ENCODE results near the gene MAGI1.

MAGI1 gene

GRCh38 chr3:65564483-65564882 is 474.2 kb downstream of the MAGI1 start:
- no peak for ATAC-seq (replicated peaks)
- H3K27me3 Mint-ChIP-seq, result no peaks in the 10 kb centered on the region
- no peaks in the 10 kb centered on the region for H3K4me1 Mint-ChIP-seq
- no peaks in the 10 kb centered on the region for H3K9me3 Mint-ChIP-seq
- DNase-seq, result no peak
- H3K36me3 Mint-ChIP-seq, result no peaks in the 10 kb centered on the region
- H3K27ac Mint-ChIP-seq, result no peak overlapping the region
- no peak overlapping the region for H3K4me3 Mint-ChIP-seq

- ATAC-seq (replicated peaks) (no peak), DNase-seq (no peak)
- Mint-ChIP-seq H3K27ac (no peak overlapping the region), H3K4me3 (no peak overlapping the region), H3K9me3 (no peaks in the 10 kb centered on the region), H3K36me3 (no peaks in the 10 kb centered on the region), H3K4me1 (no peaks in the 10 kb centered on the region), H3K27me3 (no peaks in the 10 kb centered on the region)
Measured at GRCh38 chr3:65563861-65564260, 474.9 kb downstream of the MAGI1 start.

- no peaks in the 10 kb centered on the region for H3K36me3 Mint-ChIP-seq
- no peak overlapping the region for H3K27ac Mint-ChIP-seq
- DNase-seq (no peak), ATAC-seq (replicated peaks) (no peak)
- H3K27me3 Mint-ChIP-seq, result no peaks in the 10 kb centered on the region
- H3K4me1 Mint-ChIP-seq, result no peaks in the 10 kb centered on the region
- no peaks in the 10 kb centered on the region for H3K9me3 Mint-ChIP-seq
- H3K4me3 Mint-ChIP-seq, result no peak overlapping the region
Measured at GRCh38 chr3:65562447-65562846, 476.3 kb downstream of the MAGI1 start.

DNA sequence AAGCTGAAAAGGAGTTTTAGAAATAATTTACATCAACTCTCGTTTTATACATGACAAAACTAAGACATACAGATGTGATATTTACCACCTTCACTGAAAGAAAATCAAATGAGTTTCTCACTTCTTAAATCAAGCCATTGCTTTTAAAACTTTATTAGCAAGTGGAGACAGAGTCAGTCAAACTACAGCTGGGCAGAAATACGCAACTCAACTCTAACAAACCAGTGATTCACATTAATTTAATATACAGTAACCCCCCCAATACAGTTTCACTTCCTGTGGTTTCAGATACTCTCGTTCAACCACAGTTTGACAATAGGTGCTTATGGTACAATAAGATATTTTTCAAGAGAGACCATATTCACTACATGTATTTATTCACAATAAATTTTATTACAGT is 477.1 kb downstream of the MAGI1 start:
- no peak for ATAC-seq (replicated peaks)
- Mint-ChIP-seq H3K36me3 (no peaks in the 10 kb centered on the region), H3K27ac (no peak overlapping the region), H3K27me3 (no peaks in the 10 kb centered on the region), H3K4me1 (no peaks in the 10 kb centered on the region), H3K4me3 (no peak overlapping the region), H3K9me3 (no peaks in the 10 kb centered on the region)
- DNase-seq, result no peak

DNA sequence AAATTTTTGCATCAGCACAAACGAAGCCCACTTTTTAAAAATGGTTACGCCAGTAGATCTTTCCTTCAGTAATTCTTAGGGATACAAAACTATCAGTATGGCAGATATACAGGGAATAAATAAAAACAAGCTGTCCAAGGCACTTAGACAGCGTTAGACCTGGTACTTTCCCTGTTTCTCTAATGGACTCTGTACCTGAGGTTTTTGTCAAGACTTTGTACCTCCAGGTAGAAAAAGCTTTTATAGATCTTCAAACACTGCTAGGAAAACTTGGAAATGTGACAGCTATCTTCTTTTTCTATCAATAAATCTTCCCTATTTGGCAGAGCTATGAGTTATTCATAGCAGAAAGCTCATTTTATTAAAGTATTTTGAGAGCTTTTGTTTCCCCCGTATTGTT is 477.8 kb downstream of the MAGI1 start:
- no peak for ATAC-seq (replicated peaks)
- Mint-ChIP-seq H3K36me3 (no peaks in the 10 kb centered on the region), H3K4me1 (no peaks in the 10 kb centered on the region), H3K27ac (no peak overlapping the region), H3K4me3 (no peak overlapping the region), H3K9me3 (no peaks in the 10 kb centered on the region), H3K27me3 (no peaks in the 10 kb centered on the region)
- DNase-seq, result no peak

GRCh38 chr3:65560133-65560532 is 478.6 kb downstream of the MAGI1 start:
- H3K27me3 Mint-ChIP-seq, result no peaks in the 10 kb centered on the region
- H3K36me3 Mint-ChIP-seq, result no peaks in the 10 kb centered on the region
- no peak overlapping the region for H3K27ac Mint-ChIP-seq
- H3K4me1 Mint-ChIP-seq, result no peaks in the 10 kb centered on the region
- H3K9me3 Mint-ChIP-seq, result peaks cover 0 to 2% of the 10 kb centered on the region in 2 donors
- DNase-seq (no peak), ATAC-seq (replicated peaks) (no peak)
- H3K4me3 Mint-ChIP-seq, result no peak overlapping the region

DNA sequence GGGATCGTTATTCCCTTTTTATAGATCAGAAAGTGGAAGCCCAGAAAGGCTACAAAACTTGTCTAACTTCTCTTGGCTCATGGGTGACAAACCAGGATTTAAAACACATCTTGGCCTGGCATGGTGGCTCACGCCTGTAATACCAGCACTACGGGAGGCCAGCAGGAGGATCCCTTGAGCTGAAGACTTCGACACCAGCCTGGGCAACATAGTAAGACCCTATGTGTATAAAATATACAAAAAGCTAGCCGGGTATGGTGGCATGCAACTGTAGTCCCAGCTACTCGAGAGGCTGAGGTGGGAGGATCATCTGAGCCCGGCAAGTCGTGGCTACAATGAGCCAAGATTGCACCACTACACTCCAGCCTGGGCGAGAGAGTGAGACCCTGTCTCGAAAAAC is 479.1 kb downstream of the MAGI1 start:
- Mint-ChIP-seq H3K36me3 (no peaks in the 10 kb centered on the region), H3K4me1 (no peaks in the 10 kb centered on the region), H3K4me3 (no peak overlapping the region), H3K27me3 (no peaks in the 10 kb centered on the region), H3K9me3 (peaks cover 0 to 2% of the 10 kb centered on the region in 2 donors), H3K27ac (no peak overlapping the region)
- ATAC-seq (replicated peaks) (no peak), DNase-seq (no peak)

GRCh38 chr3:65558826-65559225 is 479.9 kb downstream of the MAGI1 start:
- H3K36me3 Mint-ChIP-seq, result no peaks in the 10 kb centered on the region
- no peaks in the 10 kb centered on the region for H3K27me3 Mint-ChIP-seq
- ATAC-seq (replicated peaks) (no peak), DNase-seq (no peak)
- H3K9me3 Mint-ChIP-seq, result peaks cover 0 to 2% of the 10 kb centered on the region in 2 donors
- H3K4me1 Mint-ChIP-seq, result no peaks in the 10 kb centered on the region
- H3K4me3 Mint-ChIP-seq, result no peak overlapping the region
- no peak overlapping the region for H3K27ac Mint-ChIP-seq

DNA sequence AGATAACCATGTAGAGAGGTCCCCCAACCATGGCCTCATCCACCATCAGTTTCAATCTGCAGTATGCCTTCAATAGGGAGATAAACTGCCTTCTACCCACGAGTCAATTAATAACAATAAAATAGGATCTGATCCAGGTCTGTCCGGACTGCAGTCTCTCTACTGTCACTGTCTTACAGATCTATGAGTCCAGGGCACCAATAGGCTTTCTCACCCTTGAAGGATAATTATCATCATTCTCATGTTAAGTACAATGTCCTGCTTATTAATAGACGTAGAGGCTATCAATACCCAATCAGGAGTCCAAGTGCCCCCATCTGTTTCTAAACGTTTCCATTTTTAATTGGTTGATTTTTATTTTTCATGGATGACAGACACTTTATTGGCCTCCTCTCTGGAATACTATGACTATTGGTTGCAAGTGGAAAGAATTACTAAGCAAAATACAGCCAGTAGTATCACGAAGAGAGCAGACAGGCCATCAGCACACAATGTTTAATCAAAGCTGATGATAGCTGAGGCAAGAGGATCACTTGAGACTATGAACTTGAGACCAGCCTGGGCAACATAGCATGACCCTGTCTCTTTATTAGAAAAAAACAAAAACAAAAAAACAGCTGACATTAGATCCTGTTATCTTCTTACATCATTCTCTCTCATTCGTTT is 480.7 kb downstream of the MAGI1 start:
- H3K27ac Mint-ChIP-seq, result no peak overlapping the region
- H3K9me3 Mint-ChIP-seq, result peaks cover 0 to 2% of the 10 kb centered on the region in 2 donors

DNA sequence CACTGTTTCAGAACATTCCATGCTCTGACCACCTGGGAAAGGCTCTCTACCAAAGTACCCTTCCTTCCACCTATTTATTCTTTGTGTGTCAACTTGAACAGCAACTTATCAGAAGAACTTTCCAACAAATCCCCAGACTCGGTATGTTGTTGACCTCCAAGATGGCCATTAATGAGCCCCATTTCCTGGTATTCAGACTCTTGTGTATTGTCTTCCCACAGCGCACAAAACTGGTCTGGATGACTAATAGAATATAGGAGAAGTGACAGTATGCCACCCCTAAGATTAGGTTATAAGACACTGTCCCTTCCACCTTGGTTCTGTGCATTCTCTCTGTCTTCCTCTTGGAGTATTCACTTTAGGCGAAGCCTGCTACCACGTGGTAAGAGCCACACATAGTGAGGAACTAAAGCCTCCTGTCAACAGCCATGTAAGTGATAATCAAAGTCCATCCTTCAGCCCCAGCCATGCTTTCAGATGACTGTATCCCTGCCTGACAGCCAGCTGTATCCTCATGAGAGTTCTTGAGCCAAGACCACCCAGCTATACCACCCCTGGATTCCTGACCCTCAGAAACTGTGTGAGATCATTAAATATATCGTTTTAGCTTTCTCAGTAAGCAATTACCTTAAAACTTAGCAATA is 481.7 kb downstream of the MAGI1 start:
- H3K4me3 Mint-ChIP-seq, result no peak overlapping the region
- H3K4me1 Mint-ChIP-seq, result no peaks in the 10 kb centered on the region
- no peak overlapping the region for H3K27ac Mint-ChIP-seq
- DNase-seq, result no peak
- H3K36me3 Mint-ChIP-seq, result no peaks in the 10 kb centered on the region
- ATAC-seq (replicated peaks), result no peak
- peaks cover 0 to 2% of the 10 kb centered on the region in 2 donors for H3K9me3 Mint-ChIP-seq
- no peaks in the 10 kb centered on the region for H3K27me3 Mint-ChIP-seq

More for the DNA sequence above, 480.7 kb downstream of the MAGI1 start:
- Mint-ChIP-seq H3K4me3 (no peak overlapping the region), H3K36me3 (no peaks in the 10 kb centered on the region), H3K27me3 (no peaks in the 10 kb centered on the region), H3K4me1 (no peaks in the 10 kb centered on the region)
- ATAC-seq (replicated peaks) (no peak), DNase-seq (no peak)

- Mint-ChIP-seq H3K36me3 (no peaks in the 10 kb centered on the region), H3K4me1 (no peaks in the 10 kb centered on the region), H3K27me3 (peaks cover 4 to 12% of the 10 kb centered on the region in 2 donors), H3K9me3 (peaks cover 0 to 3% of the 10 kb centered on the region in 2 donors), H3K27ac (no peak overlapping the region), H3K4me3 (no peak overlapping the region)
- DNase-seq (no peak), ATAC-seq (replicated peaks) (no peak)
Measured at GRCh38 chr3:65552434-65552833, 486.3 kb downstream of the MAGI1 start.

DNA sequence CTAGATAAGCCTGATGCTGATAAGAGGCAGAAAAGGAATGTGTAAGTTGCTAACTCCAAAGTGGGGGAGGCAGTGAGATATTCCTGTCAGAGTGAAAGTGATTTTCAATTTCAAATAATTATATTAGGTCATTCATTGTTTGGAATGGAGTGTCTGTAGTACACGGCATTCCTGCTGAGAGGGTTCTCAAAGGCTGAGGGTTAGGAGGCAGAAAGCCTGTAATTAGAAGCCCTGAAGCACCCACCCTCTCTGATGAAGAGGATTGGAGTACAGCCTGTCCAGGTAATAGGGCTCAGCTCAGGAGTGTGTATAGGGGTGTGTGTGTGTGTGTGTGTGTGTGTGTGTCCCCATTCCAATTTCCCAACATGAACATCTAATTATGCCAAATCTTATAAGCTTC is 486.8 kb downstream of the MAGI1 start:
- no peaks in the 10 kb centered on the region for H3K4me1 Mint-ChIP-seq
- H3K36me3 Mint-ChIP-seq, result no peaks in the 10 kb centered on the region
- H3K9me3 Mint-ChIP-seq, result peaks cover 0 to 3% of the 10 kb centered on the region in 2 donors
- peaks cover 4 to 12% of the 10 kb centered on the region in 2 donors for H3K27me3 Mint-ChIP-seq
- no peak for ATAC-seq (replicated peaks)
- no peak for DNase-seq
- no peak overlapping the region for H3K4me3 Mint-ChIP-seq
- no peak overlapping the region for H3K27ac Mint-ChIP-seq

GRCh38 chr3:65550137-65550536 is 488.6 kb downstream of the MAGI1 start:
- no peak for DNase-seq
- H3K36me3 Mint-ChIP-seq, result no peaks in the 10 kb centered on the region
- peaks cover 4 to 12% of the 10 kb centered on the region in 2 donors for H3K27me3 Mint-ChIP-seq
- H3K9me3 Mint-ChIP-seq, result peaks cover 0 to 1% of the 10 kb centered on the region in 2 donors
- H3K27ac Mint-ChIP-seq, result no peak overlapping the region
- ATAC-seq (replicated peaks), result no peak
- no peaks in the 10 kb centered on the region for H3K4me1 Mint-ChIP-seq
- no peak overlapping the region for H3K4me3 Mint-ChIP-seq

GRCh38 chr3:65549626-65549959 is 489.1 kb downstream of the MAGI1 start:
- no peak overlapping the region for H3K27ac Mint-ChIP-seq
- peaks cover 0 to 1% of the 10 kb centered on the region in 2 donors for H3K9me3 Mint-ChIP-seq
- H3K36me3 Mint-ChIP-seq, result no peaks in the 10 kb centered on the region
- ATAC-seq (replicated peaks), result no peak
- no peaks in the 10 kb centered on the region for H3K4me1 Mint-ChIP-seq
- no peak overlapping the region for H3K4me3 Mint-ChIP-seq
- DNase-seq, result no peak
- H3K27me3 Mint-ChIP-seq, result peaks cover 4 to 12% of the 10 kb centered on the region in 2 donors

- peaks cover 4 to 12% of the 10 kb centered on the region in 2 donors for H3K27me3 Mint-ChIP-seq
- no peak overlapping the region for H3K4me3 Mint-ChIP-seq
Measured at GRCh38 chr3:65548848-65549625, 489.7 kb downstream of the MAGI1 start.

More at GRCh38 chr3:65548848-65549625, 489.7 kb downstream of the MAGI1 start:
- DNase-seq (no peak), ATAC-seq (replicated peaks) (no peak)
- peaks cover 0 to 1% of the 10 kb centered on the region in 2 donors for H3K9me3 Mint-ChIP-seq
- H3K4me1 Mint-ChIP-seq, result no peaks in the 10 kb centered on the region
- no peak overlapping the region for H3K27ac Mint-ChIP-seq
- H3K36me3 Mint-ChIP-seq, result no peaks in the 10 kb centered on the region
